Breast epithelium (tissue), 4 donors: ENCODE data around the gene LGALS12. TPM values are rescaled to one million over a fixed set of nuclear protein-coding genes. Genes with fewer than 3 reads are reported as not detected.
A peak's percentile ranks its signal among the peaks of the same experiment; 100 is the strongest.

ENCODE experiments used
- DNase-seq, 2 donors: peaks; one replicate each; pipeline ENCODE4 v3.0.0-alpha.2; 2019; ENCODE audit warnings: low spot score in 2 of 2
- H3K27ac ChIP-seq, 2 donors: fragments of 200-600 bp; sonication (generic) in 1 of 2; one replicate each; pipeline ENCODE4 v1.5.1; 2016 to 2019; ENCODE audit warnings: mild to moderate bottlenecking in 1 of 2
- H3K27me3 ChIP-seq, 2 donors: fragments of 200-600 bp; sonication (generic) in 1 of 2; one replicate each; pipeline versions ENCODE4 v1.5.1 to v1.6.0; 2017 to 2019; ENCODE audit warnings: control low read depth in 1 of 2, mild to moderate bottlenecking in 1 of 2
- H3K36me3 ChIP-seq: fragments of 200-600 bp; one replicate; pipeline ENCODE4 v1.5.1; 2019
- H3K4me1 ChIP-seq, 2 donors: fragments of 200-600 bp; sonication (generic); one replicate each; pipeline ENCODE4 v1.5.1; 2016 to 2019; ENCODE audit warnings: control low read depth in 1 of 2
- H3K4me3 ChIP-seq, 3 donors: fragments of 200-600 bp; sonication (generic); 1 replicate in 2 of 3; 2 replicates in 1 of 3; pipeline ENCODE4 v1.5.1; 2016 to 2019; ENCODE audit warnings: mild to moderate bottlenecking in 3 of 3, moderate library complexity in 2 of 3
- H3K9me3 ChIP-seq, 2 donors: fragments of 200-600 bp; sonication (generic) in 1 of 2; one replicate each; pipeline ENCODE4 v1.5.1; 2016 to 2019; ENCODE audit warnings: control low read depth in 1 of 2
- POLR2A ChIP-seq: fragments of 450-650 bp; IDR thresholded peaks from one replicate; pipeline ENCODE4 v1.6.1; 2016; ENCODE audit warnings: antibody characterized with exemption, mild to moderate bottlenecking, moderate library complexity
- POLR2AphosphoS5 ChIP-seq, 3 donors: sonication (generic); formaldehyde crosslinking; IDR thresholded peaks; one replicate each; pipeline ENCODE4 v1.6.1; 2017; ENCODE audit warnings: antibody characterized with exemption in 3 of 3
- intact Hi-C: fragments of 100-400 bp; cut with DNase I; formaldehyde crosslinking; loops from one replicate; pipeline ENCODE4 v1.15.1; 2023; ENCODE audit warnings: low total_unique reads
- total RNA-seq, 3 donors: library from RNA; depleted of rRNA; stranded (reverse); fragments of >200 nt; gene quantifications; one replicate each; pipeline ENCODE4 v1.1.0, GENCODE V29; 2016
- TF ChIP-seq, protein P1 (sequence below), 3 donors: fragments of 450-650 bp; IDR thresholded peaks; one replicate each; pipeline ENCODE4 v1.5.1; 2016 to 2017; ENCODE audit warnings: antibody characterized with exemption in 3 of 3, mild to moderate bottlenecking in 3 of 3, moderate library complexity in 3 of 3

Gene LGALS12
- total RNA-seq, 3 donors from 2014 or later: 6.6 to 82.6 (median 11.9) TPM

DNA sequence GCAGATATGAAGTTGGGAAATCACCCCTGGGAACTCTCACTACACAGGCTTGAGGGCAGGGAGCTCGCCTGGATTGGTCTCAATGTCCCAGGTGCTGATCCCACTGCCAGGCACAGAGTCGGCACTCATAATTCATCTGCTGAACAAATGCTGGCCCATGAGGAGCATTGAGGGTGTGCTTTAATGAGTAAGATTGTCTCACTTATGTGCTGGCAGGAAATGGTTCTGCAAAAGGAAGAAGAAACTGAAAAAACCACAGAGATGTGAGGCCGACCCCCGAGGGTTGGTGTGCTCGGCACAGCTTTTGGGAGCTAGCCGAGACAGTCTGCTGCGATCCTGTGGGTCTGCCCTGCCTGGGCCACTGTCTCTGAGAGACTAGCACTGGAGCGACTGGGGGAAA is 47.9 kb downstream of the LGALS12 start:
- DNase-seq: peak in 1 of 2 donors; percentile 18
- TF ChIP-seq POLR2AphosphoS5 (IDR thresholded peaks at IDR 0.05) (no peak), POLR2A (no peak)
- TF ChIP-seq, protein P1, sequence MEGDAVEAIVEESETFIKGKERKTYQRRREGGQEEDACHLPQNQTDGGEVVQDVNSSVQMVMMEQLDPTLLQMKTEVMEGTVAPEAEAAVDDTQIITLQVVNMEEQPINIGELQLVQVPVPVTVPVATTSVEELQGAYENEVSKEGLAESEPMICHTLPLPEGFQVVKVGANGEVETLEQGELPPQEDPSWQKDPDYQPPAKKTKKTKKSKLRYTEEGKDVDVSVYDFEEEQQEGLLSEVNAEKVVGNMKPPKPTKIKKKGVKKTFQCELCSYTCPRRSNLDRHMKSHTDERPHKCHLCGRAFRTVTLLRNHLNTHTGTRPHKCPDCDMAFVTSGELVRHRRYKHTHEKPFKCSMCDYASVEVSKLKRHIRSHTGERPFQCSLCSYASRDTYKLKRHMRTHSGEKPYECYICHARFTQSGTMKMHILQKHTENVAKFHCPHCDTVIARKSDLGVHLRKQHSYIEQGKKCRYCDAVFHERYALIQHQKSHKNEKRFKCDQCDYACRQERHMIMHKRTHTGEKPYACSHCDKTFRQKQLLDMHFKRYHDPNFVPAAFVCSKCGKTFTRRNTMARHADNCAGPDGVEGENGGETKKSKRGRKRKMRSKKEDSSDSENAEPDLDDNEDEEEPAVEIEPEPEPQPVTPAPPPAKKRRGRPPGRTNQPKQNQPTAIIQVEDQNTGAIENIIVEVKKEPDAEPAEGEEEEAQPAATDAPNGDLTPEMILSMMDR (IDR thresholded peaks at IDR 0.05): no peak
- no peaks in the 10 kb centered on the region for H3K9me3 ChIP-seq
- no peaks in the 10 kb centered on the region for H3K4me1 ChIP-seq
- intact Hi-C loops: no loop called here
- peak overlapping the region; percentile 3 to 35 for H3K27ac ChIP-seq
- no peaks in the 10 kb centered on the region for H3K36me3 ChIP-seq
- H3K4me3 ChIP-seq: no peak overlapping the region
- no peaks in the 10 kb centered on the region for H3K27me3 ChIP-seq

DNA sequence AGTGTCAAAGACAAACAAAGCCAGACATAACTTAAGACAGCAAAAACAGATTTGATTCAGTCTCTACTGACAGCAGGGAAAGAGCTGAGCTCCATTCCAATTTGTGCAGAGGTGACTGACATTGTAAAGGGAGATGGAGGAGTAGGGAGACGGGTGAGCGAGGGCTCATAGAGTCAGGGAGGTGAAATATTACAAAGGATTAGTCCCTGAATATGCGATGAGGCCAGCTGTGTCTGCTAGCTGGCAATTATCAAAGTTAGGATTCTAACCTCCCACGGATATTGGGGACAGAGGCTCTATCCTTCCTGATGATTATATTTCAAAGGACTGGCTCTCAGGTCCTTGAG is 49.0 kb downstream of the LGALS12 start:
- Histone ChIP-seq H3K4me1 (peaks cover 0 to 5% of the 10 kb centered on the region in 2 donors), H3K27me3 (no peaks in the 10 kb centered on the region), H3K27ac (no peak overlapping the region), H3K9me3 (no peaks in the 10 kb centered on the region), H3K4me3 (no peak overlapping the region), H3K36me3 (no peaks in the 10 kb centered on the region)
- TF ChIP-seq, protein P1 (IDR thresholded peaks at IDR 0.05): no peak
- TF ChIP-seq POLR2A (no peak), POLR2AphosphoS5 (IDR thresholded peaks at IDR 0.05) (no peak)
- DNase-seq: no peak
- intact Hi-C loops: no loop called here

DNA sequence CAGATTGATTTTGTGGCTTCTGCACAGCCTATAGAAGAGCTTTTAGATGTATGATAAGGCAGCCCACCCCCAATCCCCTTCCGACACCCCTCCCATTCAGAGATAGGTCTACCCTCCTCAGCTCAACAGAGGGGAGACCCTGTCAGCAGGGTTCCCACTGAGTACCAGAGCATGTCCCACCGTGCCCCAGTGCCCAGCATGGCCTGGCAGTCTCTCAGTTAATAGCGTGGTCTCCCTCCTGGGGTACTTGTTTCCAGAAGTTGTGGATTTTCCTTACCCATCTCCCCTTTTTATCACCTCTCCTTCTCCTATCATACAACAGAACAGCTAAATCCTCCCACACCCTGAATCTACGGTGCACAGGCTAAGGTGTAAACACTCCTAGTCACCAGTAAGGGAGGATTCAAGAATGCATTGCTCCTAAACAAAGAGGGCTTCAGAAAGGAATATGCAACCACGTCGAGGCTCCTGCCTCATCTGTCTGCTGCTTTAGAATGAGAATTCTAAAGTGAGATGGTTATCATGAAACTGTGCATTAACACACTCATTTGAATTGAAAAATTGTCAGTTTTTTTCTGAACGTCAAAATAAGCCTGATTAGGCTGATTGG is 50.6 kb downstream of the LGALS12 start:
- Histone ChIP-seq H3K27me3 (no peaks in the 10 kb centered on the region), H3K27ac (no peak overlapping the region), H3K4me3 (no peak overlapping the region), H3K36me3 (no peaks in the 10 kb centered on the region), H3K9me3 (no peaks in the 10 kb centered on the region), H3K4me1 (peaks cover 0 to 9% of the 10 kb centered on the region in 2 donors)
- TF ChIP-seq POLR2AphosphoS5 (IDR thresholded peaks at IDR 0.05): no peak
- TF ChIP-seq POLR2A: no peak
- TF ChIP-seq, protein P1 (IDR thresholded peaks at IDR 0.05): no peak
- DNase-seq: no peak
- intact Hi-C loops: no loop called here

DNA sequence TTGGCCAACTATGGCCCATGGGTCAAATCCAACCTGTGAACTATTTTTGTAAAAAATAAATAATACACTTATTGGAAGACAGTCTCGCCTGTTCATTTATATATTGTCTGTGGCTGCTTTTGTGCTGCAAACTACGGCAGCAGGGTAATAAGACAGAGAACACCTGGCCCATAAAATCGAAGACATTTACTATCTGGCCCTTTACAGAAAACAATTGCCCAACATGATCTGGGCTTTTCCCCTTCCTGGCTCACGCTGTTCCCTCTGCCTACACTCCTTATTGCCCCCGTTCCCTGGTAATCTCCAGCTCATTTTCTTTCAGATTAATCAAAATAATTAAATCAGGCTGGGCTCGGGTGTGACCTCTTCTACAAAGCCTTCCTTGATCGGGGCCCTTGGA is 51.7 kb downstream of the LGALS12 start:
- no peaks in the 10 kb centered on the region for H3K9me3 ChIP-seq
- TF ChIP-seq POLR2A (no peak), POLR2AphosphoS5 (IDR thresholded peaks at IDR 0.05) (no peak)
- TF ChIP-seq, protein P1 (IDR thresholded peaks at IDR 0.05): no peak
- DNase-seq: peak in 1 of 2 donors; percentile 13
- no peaks in the 10 kb centered on the region for H3K27me3 ChIP-seq
- intact Hi-C loops: no loop called here
- H3K27ac ChIP-seq: peak overlapping the region; percentile 78 to 89
- no peak overlapping the region for H3K4me3 ChIP-seq
- H3K4me1 ChIP-seq: peaks cover 0 to 9% of the 10 kb centered on the region in 2 donors
- H3K36me3 ChIP-seq: no peaks in the 10 kb centered on the region

DNA sequence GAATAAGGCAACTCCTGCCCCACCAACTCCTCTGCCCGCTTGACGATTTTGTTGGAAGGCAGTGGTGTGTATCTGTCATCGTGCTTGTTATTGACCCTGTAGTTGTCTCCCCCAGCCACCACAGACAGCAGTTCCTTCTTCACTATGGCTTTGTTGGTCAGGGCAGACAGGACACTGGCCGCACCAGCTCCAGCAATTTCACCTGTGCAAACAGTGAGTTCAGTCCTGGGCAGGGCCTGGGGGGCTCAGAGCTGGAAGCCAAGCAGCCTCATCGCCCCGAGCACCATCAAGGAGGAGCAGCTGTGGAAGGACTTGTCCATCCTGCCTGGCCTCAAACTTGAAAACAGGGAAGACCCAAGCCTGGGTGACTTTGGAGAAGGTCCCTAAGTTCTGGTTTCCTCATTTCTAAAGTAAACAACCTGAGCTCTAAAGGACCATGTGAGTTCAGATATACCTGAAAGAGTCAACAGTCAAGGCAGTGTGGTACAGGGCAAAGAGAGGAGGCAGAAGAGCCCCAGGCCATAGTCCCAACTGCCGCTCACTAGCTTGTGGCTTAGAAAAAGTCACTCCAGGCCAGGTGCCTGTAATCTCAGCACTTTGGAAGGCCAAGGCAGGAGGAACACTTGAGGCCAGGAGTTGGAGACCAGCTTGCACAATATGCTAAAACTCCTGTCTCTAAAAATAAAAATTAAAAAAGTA is 52.7 kb downstream of the LGALS12 start:
- Histone ChIP-seq H3K27ac (peak overlapping the region; percentile 78 to 89), H3K4me1 (peaks cover 0 to 9% of the 10 kb centered on the region in 2 donors), H3K4me3 (no peak overlapping the region), H3K9me3 (no peaks in the 10 kb centered on the region), H3K36me3 (no peaks in the 10 kb centered on the region), H3K27me3 (no peaks in the 10 kb centered on the region)
- intact Hi-C loops: no loop called here
- DNase-seq: peak; percentile 50 to 81
- TF ChIP-seq POLR2AphosphoS5 (IDR thresholded peaks at IDR 0.05): no peak
- no peak for TF ChIP-seq POLR2A
- TF ChIP-seq, protein P1 (IDR thresholded peaks at IDR 0.05): no peak
